ENCODE results near the gene NSRP1. TPM values are rescaled to one million over a fixed set of nuclear protein-coding genes. Genes with fewer than 3 reads are reported as not detected.

The NSRP1 gene
- polyA plus RNA-seq, 1 donor (not counting 4 experiments of a cell fraction or from before 2014, with no cell fraction given) = 12.7 TPM

GRCh38 chr17:30101686-30102390 is 14.8 kb upstream of the NSRP1 start:
- H4K20me1 ChIP-seq (ENCODE audit: control insufficient read depth, extremely low read depth, insufficient read depth, low read length) = no peaks in the 10 kb centered on the region
- H3K9me1 ChIP-seq (ENCODE audit: control insufficient read depth, extremely low read depth, insufficient read depth, low read length) = no peaks in the 10 kb centered on the region
- no peak overlapping the region for H2AFZ ChIP-seq (ENCODE audit: control insufficient read depth, low read length)
- no peaks in the 10 kb centered on the region for H3K9me3 ChIP-seq (ENCODE audit: control insufficient read depth, low read depth, low read length)
- no peaks in the 10 kb centered on the region for H3K36me3 ChIP-seq (ENCODE audit: control insufficient read depth in 2 of 2, extremely low read depth in 1 of 2, insufficient read depth in 2 of 2, low read length in 2 of 2)
- peaks cover 8% of the 10 kb centered on the region for H3K27me3 ChIP-seq (ENCODE audit: control insufficient read depth, extremely low read depth, insufficient read depth, low read length)
- no peak for TF ChIP-seq CTCF (optimal IDR thresholded peaks at IDR 0.05 in 1 of 3, IDR thresholded peaks at IDR 0.05 in 1 of 3, conservative IDR thresholded peaks at IDR 0.05 in 1 of 3; ENCODE audit: extremely low read depth in 1 of 3, insufficient read depth in 2 of 3, low read length in 3 of 3)
- TF ChIP-seq EZH2 (IDR thresholded peaks at IDR 0.05; ENCODE audit: low read length) = no peak
- dilution Hi-C loops (cut with MboI; ENCODE audit: extremely low pct_ligation_motif_present, low sequenced_read_pairs) = no loop called here
- H3K79me2 ChIP-seq (ENCODE audit: control insufficient read depth, insufficient read depth, low read length) = no peaks in the 10 kb centered on the region
- no peak overlapping the region for H3K9ac ChIP-seq (ENCODE audit: control insufficient read depth, extremely low read depth, insufficient read depth, low read length)
- DNase-seq (ENCODE audit: low read depth, low spot score) (no peak), FAIRE-seq (no peak)
- no peak overlapping the region for H3K4me3 ChIP-seq (ENCODE audit: control insufficient read depth in 2 of 3, extremely low read depth in 1 of 3, insufficient read depth in 2 of 3, low read depth in 1 of 3, low read length in 3 of 3)
- no peak overlapping the region for H3K27ac ChIP-seq (ENCODE audit: control insufficient read depth, insufficient read depth, low read length)
- peaks cover 4% of the 10 kb centered on the region for H3K4me1 ChIP-seq (ENCODE audit: control insufficient read depth, extremely low read depth, insufficient read depth, low read length)
- no peak overlapping the region for H3K4me2 ChIP-seq (ENCODE audit: control insufficient read depth, extremely low read depth, insufficient read depth, low read depth, low read length)

- H3K27ac ChIP-seq (ENCODE audit: control insufficient read depth, insufficient read depth, low read length) = no peak overlapping the region
- H3K4me1 ChIP-seq (ENCODE audit: control insufficient read depth, extremely low read depth, insufficient read depth, low read length) = peaks cover 4% of the 10 kb centered on the region
- H2AFZ ChIP-seq (ENCODE audit: control insufficient read depth, low read length) = no peak overlapping the region
- DNase-seq (ENCODE audit: low read depth, low spot score) = no peak
- H3K9me1 ChIP-seq (ENCODE audit: control insufficient read depth, extremely low read depth, insufficient read depth, low read length) = no peaks in the 10 kb centered on the region
- TF ChIP-seq CTCF (optimal IDR thresholded peaks at IDR 0.05 in 1 of 3, IDR thresholded peaks at IDR 0.05 in 1 of 3, conservative IDR thresholded peaks at IDR 0.05 in 1 of 3; ENCODE audit: extremely low read depth in 1 of 3, insufficient read depth in 2 of 3, low read length in 3 of 3) (no peak), EZH2 (IDR thresholded peaks at IDR 0.05; ENCODE audit: low read length) (no peak)
- H3K4me2 ChIP-seq (ENCODE audit: control insufficient read depth, extremely low read depth, insufficient read depth, low read depth, low read length) = no peak overlapping the region
- H3K4me3 ChIP-seq (ENCODE audit: control insufficient read depth in 2 of 3, extremely low read depth in 1 of 3, insufficient read depth in 2 of 3, low read depth in 1 of 3, low read length in 3 of 3) = no peak overlapping the region
- no peaks in the 10 kb centered on the region for H3K79me2 ChIP-seq (ENCODE audit: control insufficient read depth, insufficient read depth, low read length)
- H3K27me3 ChIP-seq (ENCODE audit: control insufficient read depth, extremely low read depth, insufficient read depth, low read length) = peaks cover 8% of the 10 kb centered on the region
- no peak for FAIRE-seq
- no peaks in the 10 kb centered on the region for H3K36me3 ChIP-seq (ENCODE audit: control insufficient read depth in 2 of 2, extremely low read depth in 1 of 2, insufficient read depth in 2 of 2, low read length in 2 of 2)
- no peaks in the 10 kb centered on the region for H3K9me3 ChIP-seq (ENCODE audit: control insufficient read depth, low read depth, low read length)
- no peak overlapping the region for H3K9ac ChIP-seq (ENCODE audit: control insufficient read depth, extremely low read depth, insufficient read depth, low read length)
- dilution Hi-C loops (cut with MboI; ENCODE audit: extremely low pct_ligation_motif_present, low sequenced_read_pairs) = no loop called here
- no peaks in the 10 kb centered on the region for H4K20me1 ChIP-seq (ENCODE audit: control insufficient read depth, extremely low read depth, insufficient read depth, low read length)
Observed at GRCh38 chr17:30103921-30104320, 12.7 kb upstream of the NSRP1 start.

Measured in keratinocyte (primary cell).